ENCODE measurements around the gene STXBP4. TPM values are rescaled to one million over a fixed set of nuclear protein-coding genes. Genes with fewer than 3 reads are reported as not detected.

Gene STXBP4
- total RNA-seq, 1 experiment from 2014 or later = 16.5 TPM

DNA sequence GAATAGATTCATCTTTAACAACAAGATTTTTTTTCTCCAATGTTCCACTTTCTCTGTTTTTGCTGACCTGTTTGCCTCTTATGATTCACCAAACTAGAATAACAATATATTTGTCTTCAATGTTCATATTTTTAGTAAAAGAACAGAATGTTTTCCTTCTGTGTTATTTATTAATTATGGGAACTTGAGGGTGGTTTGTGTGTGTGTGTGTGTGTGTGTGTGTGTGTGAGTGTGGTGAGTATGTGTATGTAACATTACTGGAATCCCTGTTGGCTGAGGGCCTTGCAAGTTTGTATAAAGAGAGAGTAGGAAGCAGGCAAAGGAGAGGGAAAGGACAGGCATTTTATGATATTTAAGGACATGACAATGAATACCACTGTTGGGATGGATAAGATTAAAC is 13.8 kb downstream of the STXBP4 start:
- Histone ChIP-seq H2BK20ac (ENCODE audit: low read depth, low read length, poor library complexity, severe bottlenecking) (no peak overlapping the region), H3K23ac (ENCODE audit: insufficient read length, low read depth, low read length) (no peak overlapping the region), H3K9me3 (ENCODE audit: control insufficient read depth, low read depth, low read length) (peaks cover 7% of the 10 kb centered on the region), H4K20me1 (ENCODE audit: control insufficient read depth, insufficient read depth, insufficient read length) (no peaks in the 10 kb centered on the region), H3K14ac (ENCODE audit: insufficient read depth, low read length) (no peak overlapping the region), H3K18ac (ENCODE audit: insufficient read length, low read depth, low read length) (no peak overlapping the region), H3K4me2 (ENCODE audit: insufficient read depth, insufficient read length, low read length) (no peak overlapping the region), H4K91ac (ENCODE audit: insufficient read length, low read depth, low read length) (no peak overlapping the region), H3T11ph (ENCODE audit: low read length) (no peak overlapping the region), H2AFZ (ENCODE audit: low read length) (no peak overlapping the region), H3K23me2 (ENCODE audit: insufficient read length, low read depth, low read length, poor library complexity, severe bottlenecking) (no peaks in the 10 kb centered on the region), H3K56ac (ENCODE audit: insufficient read length, low read depth, low read length) (no peak overlapping the region), H3K27me3 (ENCODE audit: insufficient read depth, low read length) (no peaks in the 10 kb centered on the region), H2BK12ac (ENCODE audit: insufficient read length, low read depth, low read length) (no peak overlapping the region), H4K8ac (replicated peaks; ENCODE audit: insufficient read length, low read depth, low read length) (no peak overlapping the region), H3K9ac (ENCODE audit: extremely low read depth, insufficient read length, low read length) (no peak overlapping the region), H4K5ac (ENCODE audit: insufficient read length, low read depth, low read length) (no peak overlapping the region), H2AK5ac (ENCODE audit: insufficient read length, low read length) (no peak overlapping the region), H3K4ac (ENCODE audit: low read depth, low read length) (no peak overlapping the region), H2BK5ac (ENCODE audit: insufficient read length, low read length) (no peak overlapping the region), H2BK15ac (ENCODE audit: low read depth, low read length) (no peak overlapping the region), H3K79me1 (ENCODE audit: insufficient read depth, low read depth, low read length, poor library complexity, severe bottlenecking) (no peaks in the 10 kb centered on the region), H3K27ac (ENCODE audit: insufficient read length, low read depth, low read length) (no peak overlapping the region), H3K4me1 (ENCODE audit: insufficient read depth, low read length) (no peaks in the 10 kb centered on the region), H3K79me2 (ENCODE audit: insufficient read depth, low read length) (no peaks in the 10 kb centered on the region), H2BK120ac (ENCODE audit: low read depth, low read length, poor library complexity, severe bottlenecking) (no peak overlapping the region)
- Mint-ChIP-seq H3K4me1 (no peaks in the 10 kb centered on the region), H3K27me3 (ENCODE audit: low read depth) (no peaks in the 10 kb centered on the region), H3K36me3 (ENCODE audit: insufficient read depth in 1 of 3, low read depth in 3 of 3) (peaks cover 7 to 25% (median 16%) of the 10 kb centered on the region in 3 experiments; a peak in 6 of 7 replicates), H3K9me3 (peaks cover 16 to 19% of the 10 kb centered on the region in 2 experiments), H3K27ac (no peak overlapping the region; a peak in 1 of 7 replicates), H3K4me3 (no peak overlapping the region)
- DNase-seq = no peak
- TF ChIP-seq, protein P1, sequence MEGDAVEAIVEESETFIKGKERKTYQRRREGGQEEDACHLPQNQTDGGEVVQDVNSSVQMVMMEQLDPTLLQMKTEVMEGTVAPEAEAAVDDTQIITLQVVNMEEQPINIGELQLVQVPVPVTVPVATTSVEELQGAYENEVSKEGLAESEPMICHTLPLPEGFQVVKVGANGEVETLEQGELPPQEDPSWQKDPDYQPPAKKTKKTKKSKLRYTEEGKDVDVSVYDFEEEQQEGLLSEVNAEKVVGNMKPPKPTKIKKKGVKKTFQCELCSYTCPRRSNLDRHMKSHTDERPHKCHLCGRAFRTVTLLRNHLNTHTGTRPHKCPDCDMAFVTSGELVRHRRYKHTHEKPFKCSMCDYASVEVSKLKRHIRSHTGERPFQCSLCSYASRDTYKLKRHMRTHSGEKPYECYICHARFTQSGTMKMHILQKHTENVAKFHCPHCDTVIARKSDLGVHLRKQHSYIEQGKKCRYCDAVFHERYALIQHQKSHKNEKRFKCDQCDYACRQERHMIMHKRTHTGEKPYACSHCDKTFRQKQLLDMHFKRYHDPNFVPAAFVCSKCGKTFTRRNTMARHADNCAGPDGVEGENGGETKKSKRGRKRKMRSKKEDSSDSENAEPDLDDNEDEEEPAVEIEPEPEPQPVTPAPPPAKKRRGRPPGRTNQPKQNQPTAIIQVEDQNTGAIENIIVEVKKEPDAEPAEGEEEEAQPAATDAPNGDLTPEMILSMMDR (conservative IDR thresholded peaks at IDR 0.05) = no peak

All from H9 (cell line).